Kidney (tissue), 14 donors: ENCODE measurements around the gene FOXRED1. TPM values are rescaled to one million over a fixed set of nuclear protein-coding genes. Genes with fewer than 3 reads are reported as not detected.

ENCODE experiments used
- DNase-seq, 5 donors: peaks; one replicate each; pipeline ENCODE4 v3.0.0-alpha.2; 2013 to 2020
- FAIRE-seq: peaks from 2 replicates; lab custom pipeline; 2012; peaks lifted over from hg19 to GRCh38; lab: Jason Lieb, UNC
- H3K27ac ChIP-seq, 2 donors: one replicate each; pipeline ENCODE4 v1.7.0; 2013; ENCODE audit warnings: low read depth in 2 of 2, low read length in 2 of 2, inconsistent platforms in 1 of 2
- H3K27me3 ChIP-seq: one replicate; pipeline ENCODE4 v1.7.1; 2013; ENCODE audit warnings: low read length, inconsistent platforms; ENCODE audit not compliant: control insufficient read depth, insufficient read depth
- H3K36me3 ChIP-seq, 3 donors: one replicate each; pipeline versions ENCODE4 v1.7.0 to v1.7.1; 2013; ENCODE audit warnings: low read length in 3 of 3, control low read depth in 1 of 3, inconsistent platforms in 1 of 3; ENCODE audit not compliant: insufficient read depth in 3 of 3, control insufficient read depth in 2 of 3
- H3K4me1 ChIP-seq, 3 donors: one replicate each; pipeline versions ENCODE4 v1.7.0 to v1.7.1; 2013; ENCODE audit warnings: low read length in 3 of 3, inconsistent platforms in 1 of 3, low read depth in 1 of 3; ENCODE audit not compliant: control insufficient read depth in 2 of 3, insufficient read depth in 2 of 3
- H3K4me3 ChIP-seq, 3 donors: one replicate each; pipeline versions ENCODE4 v1.7.0 to v1.8.1; 2013; ENCODE audit warnings: low read length in 3 of 3, control low read depth in 1 of 3, inconsistent platforms in 1 of 3
- H3K9ac ChIP-seq, 3 donors: one replicate each; pipeline versions ENCODE4 v1.7.0 to v1.7.1; 2013; ENCODE audit warnings: low read length in 3 of 3, control low read depth in 1 of 3, inconsistent platforms in 1 of 3
- H3K9me3 ChIP-seq, 3 donors: one replicate each; pipeline versions ENCODE4 v1.7.0 to v1.7.1; 2013; ENCODE audit warnings: low read length in 3 of 3, control low read depth in 1 of 3, inconsistent platforms in 1 of 3; ENCODE audit not compliant: control insufficient read depth in 2 of 3, insufficient read depth in 1 of 3
- intact Hi-C: fragments of 100-400 bp; cut with DNase I; formaldehyde crosslinking; loops from one replicate; pipeline ENCODE4 v1.11.1; 2022
- polyA plus RNA-seq: library from polyadenylated mRNA; stranded (reverse); fragments of 350-450 nt; fragmentation: Illumina TruSeq; extraction: RNeasy Lipid Tissue Mini Kit (QIAGEN cat#74804); gene quantifications from one replicate; pipeline ENCODE4 v1.2.3, GENCODE V29; 2014; ENCODE audit warnings: low read depth, low replicate concordance; ENCODE audit not compliant: insufficient read depth
- total RNA-seq: library from RNA; stranded (reverse); fragmentation: NEBNext Ultra II Directional; extraction: Animal tissue kit (Norgen Biotek cat#: 25700); gene quantifications from one replicate; pipeline ENCODE4 v1.2.1, GENCODE V29; 2021
- TF ChIP-seq, protein P1 (sequence below): IDR thresholded peaks from 3 replicates; pipeline ENCODE4 v1.5.1; 2012; ENCODE audit warnings: mild to moderate bottlenecking, moderate library complexity, borderline replicate concordance; ENCODE audit not compliant: insufficient read depth; ENCODE audit errors: extremely low read depth
- donor health status: control.
- donor health status: control.
- donor health status: control.
- donor health status: control.
- donor health status: control.
- donor health status: DM: yes; HTN: yes; CAD: no.
- donor health status: Normal renal cell carcinoma (clear cell type).

FOXRED1 gene
- total and polyA plus RNA-seq, 2 donors from 2014 or later, result 21.5 to 37.1 TPM

DNA sequence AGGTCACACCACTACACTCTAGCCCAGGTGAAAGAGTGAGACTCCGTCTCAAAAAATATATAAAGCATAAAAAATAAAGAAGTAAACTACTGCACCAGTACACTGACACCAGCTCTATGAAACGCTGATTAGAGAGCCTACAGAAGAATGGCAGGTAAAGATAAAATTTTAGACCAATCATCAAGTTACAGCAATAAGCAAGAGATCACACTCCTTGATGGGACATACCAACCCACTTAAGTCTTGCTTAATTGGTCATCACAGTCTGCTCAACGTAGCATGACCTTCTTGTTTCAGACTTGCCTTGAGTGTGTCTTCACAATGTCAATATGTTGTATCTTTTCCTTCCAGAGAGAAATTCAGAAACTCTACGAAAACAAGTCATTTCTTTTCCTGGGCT, 12.7 kb upstream of the FOXRED1 start:
- no peak for FAIRE-seq
- Histone ChIP-seq H3K36me3 (peaks cover 5 to 13% (median 13%) of the 10 kb centered on the region in 3 donors), H3K27ac (no peak overlapping the region), H3K27me3 (no peaks in the 10 kb centered on the region), H3K9ac (no peak overlapping the region), H3K4me3 (no peak overlapping the region), H3K9me3 (no peaks in the 10 kb centered on the region), H3K4me1 (no peaks in the 10 kb centered on the region)
- intact Hi-C loops, result no loop called here
- TF ChIP-seq, protein P1, sequence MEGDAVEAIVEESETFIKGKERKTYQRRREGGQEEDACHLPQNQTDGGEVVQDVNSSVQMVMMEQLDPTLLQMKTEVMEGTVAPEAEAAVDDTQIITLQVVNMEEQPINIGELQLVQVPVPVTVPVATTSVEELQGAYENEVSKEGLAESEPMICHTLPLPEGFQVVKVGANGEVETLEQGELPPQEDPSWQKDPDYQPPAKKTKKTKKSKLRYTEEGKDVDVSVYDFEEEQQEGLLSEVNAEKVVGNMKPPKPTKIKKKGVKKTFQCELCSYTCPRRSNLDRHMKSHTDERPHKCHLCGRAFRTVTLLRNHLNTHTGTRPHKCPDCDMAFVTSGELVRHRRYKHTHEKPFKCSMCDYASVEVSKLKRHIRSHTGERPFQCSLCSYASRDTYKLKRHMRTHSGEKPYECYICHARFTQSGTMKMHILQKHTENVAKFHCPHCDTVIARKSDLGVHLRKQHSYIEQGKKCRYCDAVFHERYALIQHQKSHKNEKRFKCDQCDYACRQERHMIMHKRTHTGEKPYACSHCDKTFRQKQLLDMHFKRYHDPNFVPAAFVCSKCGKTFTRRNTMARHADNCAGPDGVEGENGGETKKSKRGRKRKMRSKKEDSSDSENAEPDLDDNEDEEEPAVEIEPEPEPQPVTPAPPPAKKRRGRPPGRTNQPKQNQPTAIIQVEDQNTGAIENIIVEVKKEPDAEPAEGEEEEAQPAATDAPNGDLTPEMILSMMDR, result no peak
- no peak for DNase-seq

DNA sequence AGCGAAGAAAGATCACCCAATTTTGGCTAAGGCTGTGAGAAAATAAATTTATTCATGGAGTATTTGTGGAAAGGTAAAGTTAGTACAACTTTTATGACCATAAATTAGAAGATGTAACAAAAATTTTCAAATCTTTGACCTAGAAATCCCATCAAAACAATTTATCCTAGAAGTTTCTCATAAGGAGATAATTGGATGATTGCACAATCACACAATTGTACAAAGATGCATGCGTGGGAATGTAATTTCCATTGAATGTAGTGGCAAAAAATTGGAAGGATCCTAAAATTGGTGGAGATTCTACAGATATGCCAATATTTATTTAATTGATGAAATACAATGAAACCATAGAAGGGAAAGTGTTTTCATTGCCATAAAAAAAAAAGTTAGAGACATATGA, 11.8 kb upstream of the FOXRED1 start:
- no peak for DNase-seq
- H3K36me3 ChIP-seq, result peaks cover 5 to 18% (median 15%) of the 10 kb centered on the region in 3 donors
- intact Hi-C loops, result no loop called here
- no peaks in the 10 kb centered on the region for H3K9me3 ChIP-seq
- TF ChIP-seq, protein P1, result no peak
- FAIRE-seq, result no peak
- no peaks in the 10 kb centered on the region for H3K27me3 ChIP-seq
- no peak overlapping the region for H3K27ac ChIP-seq
- H3K4me3 ChIP-seq, result no peak overlapping the region
- no peak overlapping the region for H3K9ac ChIP-seq
- H3K4me1 ChIP-seq, result no peaks in the 10 kb centered on the region

DNA sequence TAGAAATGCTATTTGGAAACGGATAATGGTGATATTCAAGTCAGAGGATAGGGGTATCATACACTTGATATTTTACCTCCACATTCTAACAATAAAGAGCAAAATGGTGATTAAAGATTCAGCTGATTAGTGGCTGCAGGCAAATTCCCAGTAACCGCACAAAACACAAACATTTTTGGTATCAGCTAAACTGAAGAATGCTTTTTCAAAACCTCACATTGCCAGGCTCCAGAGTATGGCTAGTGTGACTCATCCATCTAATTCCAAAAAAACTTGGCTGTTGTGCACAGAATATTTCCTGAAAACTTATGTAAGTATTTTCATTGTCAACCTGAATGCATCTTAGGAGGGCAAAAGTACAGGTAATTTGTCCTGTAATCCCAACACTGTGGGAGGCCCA, 11.2 kb upstream of the FOXRED1 start:
- Histone ChIP-seq H3K9ac (no peak overlapping the region), H3K4me1 (no peaks in the 10 kb centered on the region), H3K27ac (no peak overlapping the region), H3K27me3 (no peaks in the 10 kb centered on the region), H3K36me3 (peaks cover 5 to 24% (median 20%) of the 10 kb centered on the region in 3 donors), H3K9me3 (no peaks in the 10 kb centered on the region), H3K4me3 (no peak overlapping the region)
- intact Hi-C loops, result no loop called here
- no peak for FAIRE-seq
- DNase-seq, result no peak
- TF ChIP-seq, protein P1, result no peak

DNA sequence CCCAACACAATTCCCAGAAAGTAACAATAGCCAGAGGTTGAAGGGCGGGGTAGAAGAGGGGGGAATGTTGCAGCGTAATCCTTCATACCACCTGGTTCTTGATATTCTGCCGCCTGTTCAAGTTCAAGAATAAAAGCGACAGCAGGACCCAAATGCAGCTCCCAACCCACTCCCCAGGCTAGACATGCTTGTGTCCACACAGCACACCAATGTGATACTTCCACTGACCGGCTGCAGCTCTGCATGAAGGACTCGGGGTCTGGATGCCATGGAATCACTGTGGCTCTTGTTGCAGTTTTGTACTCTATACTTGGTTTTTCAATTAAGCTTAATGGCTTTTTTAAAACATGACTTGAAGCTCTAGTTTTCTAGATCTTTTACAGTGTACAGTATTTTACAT, 6.7 kb upstream of the FOXRED1 start:
- Histone ChIP-seq H3K9ac (no peak overlapping the region), H3K27ac (no peak overlapping the region), H3K4me1 (no peaks in the 10 kb centered on the region), H3K9me3 (no peaks in the 10 kb centered on the region), H3K36me3 (peaks cover 20 to 62% (median 49%) of the 10 kb centered on the region in 3 donors), H3K27me3 (no peaks in the 10 kb centered on the region), H3K4me3 (no peak overlapping the region)
- DNase-seq (no peak), FAIRE-seq (no peak)
- TF ChIP-seq, protein P1, result no peak
- intact Hi-C loops, result no loop called here
